Ovary (tissue), 9 donors: Measurements from ENCODE around the gene GLIS2. TPM values are rescaled to one million over a fixed set of nuclear protein-coding genes. Genes with fewer than 3 reads are reported as not detected.

Experiments
- DNase-seq, 5 donors: peaks; one replicate each; pipeline ENCODE4 v3.0.0-alpha.2; 2019 to 2020
- H3K27ac ChIP-seq, 2 donors: fragments of 200-600 bp; one replicate each; pipeline versions ENCODE4 v1.5.1 to v1.8.0; 2019 to 2022
- H3K27me3 ChIP-seq: fragments of 200-600 bp; one replicate; pipeline ENCODE4 v1.8.0; 2022
- H3K36me3 ChIP-seq: fragments of 200-600 bp; sonication (generic); one replicate; pipeline ENCODE4 v1.5.1; 2019
- H3K4me1 ChIP-seq: one replicate; pipeline ENCODE4 v1.8.1; 2013; ENCODE audit warnings: mild to moderate bottlenecking, moderate library complexity; ENCODE audit not compliant: insufficient read depth
- H3K4me3 ChIP-seq: fragments of 200-600 bp; sonication (generic); one replicate; pipeline ENCODE4 v1.5.1; 2017
- H3K9me3 ChIP-seq, 2 donors: fragments of 200-600 bp in 1 of 2; sonication (generic) in 1 of 2; one replicate each; pipeline versions ENCODE4 v1.5.1 to v1.8.1; 2013 to 2019; ENCODE audit warnings: mild to moderate bottlenecking in 1 of 2, moderate library complexity in 1 of 2
- CTCF ChIP-seq, 3 donors: fragments of 450-650 bp in 2 of 3; fragments of 200-600 bp in 1 of 3; IDR thresholded peaks; one replicate each; pipeline versions ENCODE4 v1.5.1 to v1.8.0; 2016 to 2022; ENCODE audit warnings: antibody characterized with exemption in 3 of 3, mild to moderate bottlenecking in 1 of 3
- EP300 ChIP-seq: sonication (generic); formaldehyde crosslinking; IDR thresholded peaks from one replicate; pipeline ENCODE4 v1.6.1; 2017; ENCODE audit warnings: antibody characterized with exemption
- POLR2A ChIP-seq: fragments of 450-650 bp; IDR thresholded peaks from one replicate; pipeline ENCODE4 v1.6.1; 2017; ENCODE audit warnings: antibody characterized with exemption, mild to moderate bottlenecking, moderate library complexity
- WGBS, 3 donors: extraction: QIAGEN DNeasy Blood & Tissue Kit in 1 of 3; methylation state at CpG; one replicate each; pipeline versions ENCODE4 v1.1.5 to v1.1.7; 2013 to 2017; 5-methylcytosine and 5-hydroxymethylcytosine counted together
- intact Hi-C, 4 donors: fragments of 100-400 bp; cut with DNase I; formaldehyde crosslinking; loops; one replicate each; pipeline versions ENCODE4 v1.11.0 to v1.15.1; 2022 to 2023
- polyA plus RNA-seq, 2 donors: library from polyadenylated mRNA; stranded (reverse); fragments of 200-250 nt in 1 of 2; fragments of 350-450 nt in 1 of 2; fragmentation: Illumina TruSeq in 1 of 2; extraction: RNeasy Lipid Tissue Mini Kit (QIAGEN cat#74804) in 1 of 2; gene quantifications; one replicate each; pipeline ENCODE4 v1.2.3, GENCODE V29; 2013 to 2014
- total RNA-seq, 7 donors: library from RNA; depleted of rRNA in 2 of 7; stranded (reverse); fragments of >200 nt in 2 of 7; fragmentation: NEBNext Ultra II Directional in 3 of 7; extraction: Animal tissue kit (Norgen Biotek cat#: 25700) in 3 of 7; gene quantifications; one replicate each; pipeline versions ENCODE4 v1.1.0 to v1.2.4, GENCODE V29; 2016 to 2023
- donor health status: DM: no; HTN: no; CAD: no; lungs with moderate emphysema.
- donor health status: DM: no; HTN: no; CAD: no.
- donor health status: Bipolar disorder and iron deficiency.
- donor health status: DM: yes; HTN: yes; CAD: no.
- donor health status: DM: no; HTN: no; CAD: no.
- donor health status: DM: yes; HTN: yes; CAD: no.

Gene GLIS2
- total and polyA plus RNA-seq, 9 donors = 1.6 to 79.5 (median 38.4) TPM

- Histone ChIP-seq H3K4me3 (no peak overlapping the region), H3K36me3 (no peaks in the 10 kb centered on the region), H3K27me3 (no peaks in the 10 kb centered on the region), H3K27ac (peak overlapping the region in 1 of 2 donors; percentile 1), H3K9me3 (no peaks in the 10 kb centered on the region), H3K4me1 (peaks cover 11% of the 10 kb centered on the region)
- intact Hi-C loops = no loop called here
- TF ChIP-seq POLR2A (no peak), EP300 (no peak), CTCF (IDR thresholded peaks at IDR 0.05) (no peak)
- DNase-seq = no peak
- 56 to 67% (median 66%) methylated on average over 11 of the region's 11 CpGs for WGBS, 3 donors
Observed at GRCh38 chr16:4385789-4386450, 70.1 kb downstream of the GLIS2 start.

GRCh38 chr16:4386451-4386805 is 70.6 kb downstream of the GLIS2 start:
- Histone ChIP-seq H3K27ac (peak overlapping the region in 1 of 2 donors; percentile 1), H3K36me3 (no peaks in the 10 kb centered on the region), H3K27me3 (no peaks in the 10 kb centered on the region), H3K9me3 (no peaks in the 10 kb centered on the region), H3K4me1 (peaks cover 11% of the 10 kb centered on the region), H3K4me3 (no peak overlapping the region)
- TF ChIP-seq POLR2A = no peak
- TF ChIP-seq CTCF (IDR thresholded peaks at IDR 0.05) = no peak
- TF ChIP-seq EP300 = no peak
- intact Hi-C loops = no loop called here
- WGBS, 3 donors = 40 to 55% (median 43%) methylated on average over 8 of the region's 8 CpGs
- DNase-seq = no peak

- TF ChIP-seq CTCF (IDR thresholded peaks at IDR 0.05) = no peak
- TF ChIP-seq POLR2A = no peak
- TF ChIP-seq EP300 = no peak
- no peak overlapping the region for H3K27ac ChIP-seq
- H3K27me3 ChIP-seq = no peaks in the 10 kb centered on the region
- 34 to 47% (median 38%) methylated on average over 10 of the region's 10 CpGs for WGBS, 3 donors
- DNase-seq = no peak
- H3K36me3 ChIP-seq = no peaks in the 10 kb centered on the region
- intact Hi-C loops = no loop called here
- H3K9me3 ChIP-seq = no peaks in the 10 kb centered on the region
- no peak overlapping the region for H3K4me3 ChIP-seq
- H3K4me1 ChIP-seq = peaks cover 14% of the 10 kb centered on the region
Observed at GRCh38 chr16:4386951-4387565, 71.2 kb downstream of the GLIS2 start.

- DNase-seq = no peak
- Histone ChIP-seq H3K27me3 (no peaks in the 10 kb centered on the region), H3K9me3 (no peaks in the 10 kb centered on the region), H3K4me1 (peaks cover 20% of the 10 kb centered on the region), H3K36me3 (no peaks in the 10 kb centered on the region), H3K4me3 (no peak overlapping the region), H3K27ac (no peak overlapping the region)
- TF ChIP-seq POLR2A (no peak), CTCF (IDR thresholded peaks at IDR 0.05) (no peak), EP300 (no peak)
- 87 to 92% (median 90%) methylated on average over 20 of the region's 20 CpGs for WGBS, 3 donors
- intact Hi-C loops = no loop called here
Observed at GRCh38 chr16:4387781-4388180, 71.9 kb downstream of the GLIS2 start.
